Esophagus mucosa (tissue), 1 donor: ENCODE data around the gene ARV1. TPM values are rescaled to one million over a fixed set of nuclear protein-coding genes. Genes with fewer than 3 reads are reported as not detected.
"Not testable (repeated sequence)": the region's sequence is repeated elsewhere in the genome, so short reads cannot be mapped to it uniquely, and the experiment has no call there.

ENCODE experiments used
- ATAC-seq: fragments of 200-7000 bp; cut with Tn5 transposase; one replicate; pipeline ENCODE4 v1.9.1; 2020
- total RNA-seq: library from RNA; stranded (reverse); gene quantifications from one replicate; pipeline ENCODE4 v1.2.4, GENCODE V29; 2023
- donor health status: DM: yes; HTN: yes; CAD: no.

Gene ARV1
- total RNA-seq, 1 donor from 2014 or later = 17.3 TPM

DNA sequence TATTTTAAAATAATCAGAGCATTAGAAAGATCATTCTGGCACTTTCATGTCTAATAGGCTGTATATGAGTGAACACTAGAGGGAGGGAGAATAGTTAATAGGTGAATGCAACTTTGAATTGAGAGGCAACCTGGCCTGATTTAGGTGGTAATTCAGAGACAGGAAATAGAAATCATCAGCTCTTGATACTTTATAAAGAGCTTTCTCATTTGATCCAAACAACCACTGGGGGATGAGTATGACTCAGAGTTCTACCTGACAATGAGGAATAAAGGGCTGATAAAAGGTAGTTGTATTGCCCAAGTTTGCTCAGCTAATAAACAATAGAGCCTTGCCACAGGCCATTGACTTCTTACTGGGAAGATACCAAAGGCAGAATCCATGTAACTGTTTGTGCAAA lies 66.4 kb downstream of the ARV1 start:
- ATAC-seq = peak; percentile 29

GRCh38 chr1:231045921-231046729 lies 67.2 kb downstream of the ARV1 start:
- ATAC-seq = not testable (repeated sequence)

DNA sequence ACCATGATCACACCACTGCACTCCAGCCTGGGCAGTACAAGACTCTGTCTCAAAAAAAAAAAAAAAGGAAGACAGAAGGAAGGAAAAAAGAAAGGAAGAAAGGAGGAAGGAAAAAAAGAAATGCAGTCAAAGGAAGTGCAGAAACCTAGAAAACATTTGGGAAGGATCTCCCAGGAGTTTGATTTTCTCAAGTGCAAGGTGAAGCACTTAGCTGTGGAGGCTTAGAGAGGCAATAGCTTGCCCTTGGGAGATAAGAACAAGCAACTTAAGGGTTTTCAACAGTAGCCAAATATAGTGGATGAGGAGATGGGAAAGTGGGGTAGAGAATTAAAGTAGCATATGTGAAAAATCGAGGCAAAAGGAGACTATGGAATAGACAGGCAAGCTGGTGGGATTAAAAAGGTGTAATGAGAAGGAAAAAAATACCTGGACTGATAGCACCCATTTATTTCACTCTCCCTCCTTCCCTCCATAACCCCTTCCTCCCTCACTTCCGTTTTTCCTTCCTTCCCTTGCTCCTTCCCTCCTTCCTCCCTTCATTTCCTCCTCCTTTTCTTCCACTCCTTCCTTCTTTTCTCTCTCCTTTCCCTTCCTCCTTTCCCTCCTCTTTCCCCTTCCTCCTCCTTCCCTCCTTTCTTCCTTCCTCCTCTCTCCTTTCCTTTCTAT lies 68.0 kb downstream of the ARV1 start:
- ATAC-seq = no peak

GRCh38 chr1:231047529-231047928 lies 68.6 kb downstream of the ARV1 start:
- not testable (repeated sequence) for ATAC-seq

GRCh38 chr1:231048419-231048818 lies 69.5 kb downstream of the ARV1 start:
- ATAC-seq = not testable (repeated sequence)

- peak; percentile 94 for ATAC-seq
Observed at GRCh38 chr1:231049121-231049979, 70.5 kb downstream of the ARV1 start.

Other genes starting within 250 kb of the ARV1 start
- not detected for gene CAPN9, start 231.7 kb upstream of the ARV1 start, total RNA-seq
- 15.1 TPM for gene C1orf198, start 110.6 kb upstream of the ARV1 start, total RNA-seq
- gene TTC13, start 233 bp upstream of the ARV1 start, total RNA-seq = 6.6 TPM
- gene FAM89A, start 61.2 kb downstream of the ARV1 start, total RNA-seq = 12.4 TPM
- gene TRIM67, start 183.0 kb downstream of the ARV1 start, total RNA-seq = not detected